ENCODE data around the gene KCNJ4.

The KCNJ4 gene

DNA sequence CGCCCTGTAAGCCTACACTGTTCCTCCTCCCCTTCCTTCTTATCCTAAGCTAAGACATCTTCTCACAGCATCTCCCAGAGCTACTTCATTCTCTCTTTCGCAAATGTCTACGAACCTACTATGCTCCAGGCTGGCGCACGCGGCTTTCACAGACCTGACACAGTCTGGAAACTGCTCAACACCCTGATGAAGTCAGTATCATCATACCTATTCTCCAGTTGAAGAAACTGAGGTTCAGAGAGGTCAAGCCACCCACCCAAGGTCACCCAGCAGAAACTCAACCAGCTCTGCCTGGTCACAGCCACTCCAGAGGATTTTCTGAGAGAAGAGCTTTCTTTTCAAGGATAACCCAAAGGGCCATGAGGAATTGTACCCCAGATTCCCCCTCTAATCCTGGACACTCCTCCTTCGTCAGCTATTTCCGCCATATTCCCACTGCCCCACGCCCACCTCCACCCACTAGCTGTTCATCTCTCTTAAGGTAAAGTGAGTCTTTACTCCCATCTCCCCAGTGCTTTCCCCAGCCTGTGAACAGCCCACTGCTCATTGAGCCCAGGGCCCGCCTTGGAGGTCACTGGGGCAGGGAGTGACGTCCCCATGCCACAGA, 1.8 kb downstream of the KCNJ4 start:
- no peak for DNase-seq (ENCODE audit: low read depth in 2 of 2)

- DNase-seq (ENCODE audit: low read depth in 2 of 2) = no peak
These were observed 2.5 kb downstream of the KCNJ4 start for GRCh38 chr22:38452373-38453065.

DNA sequence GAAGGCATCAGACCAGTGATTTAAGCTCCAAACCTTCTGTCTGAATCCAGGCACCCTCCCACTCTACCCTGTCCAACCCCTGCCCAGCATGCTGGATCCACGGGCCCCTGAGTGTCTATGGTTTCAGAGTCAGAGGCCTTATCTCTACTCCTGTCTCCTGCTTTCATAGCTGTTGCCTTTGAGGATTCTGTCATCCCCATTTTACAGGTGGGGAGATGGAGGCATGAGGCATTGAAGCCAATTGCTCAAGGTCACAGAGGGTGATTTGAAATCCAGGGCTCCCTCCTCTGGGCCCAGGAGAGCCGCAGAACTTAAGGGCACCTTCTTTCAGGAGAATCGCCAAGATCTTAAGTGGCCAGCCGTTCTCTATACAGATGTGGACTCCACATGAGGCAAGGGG, 3.1 kb downstream of the KCNJ4 start:
- DNase-seq (ENCODE audit: low read depth in 2 of 2) = no peak

- no peak for DNase-seq (ENCODE audit: low read depth in 2 of 2)
These were observed 3.6 kb downstream of the KCNJ4 start for GRCh38 chr22:38451404-38451803.

DNA sequence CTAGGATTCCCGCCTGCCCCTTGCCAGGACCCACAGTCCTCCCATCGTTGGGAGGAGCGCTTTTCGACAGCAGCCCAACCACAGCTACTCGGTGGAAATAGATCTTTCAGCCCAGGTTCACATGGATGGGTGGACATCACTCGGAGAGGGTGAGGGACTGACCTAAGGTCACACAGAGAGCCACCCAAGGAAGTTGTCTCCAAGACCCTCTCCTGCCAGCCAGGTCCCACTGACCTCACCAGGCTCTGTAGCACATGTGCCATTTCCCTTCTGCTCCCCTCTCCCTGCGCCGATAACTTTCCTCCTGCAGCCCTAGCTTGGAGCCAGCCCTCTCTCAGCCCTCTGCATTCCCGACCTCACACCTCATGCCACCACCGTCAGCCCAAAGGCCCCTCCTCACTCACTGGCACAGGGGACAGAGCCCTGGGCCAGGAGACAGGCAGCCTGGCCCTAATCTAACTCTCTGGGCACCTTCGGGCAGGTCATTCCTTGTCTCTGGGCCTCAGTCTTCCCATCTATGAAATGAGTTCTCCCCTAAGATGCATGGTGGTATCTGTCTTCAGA, 4.7 kb downstream of the KCNJ4 start:
- no peak for DNase-seq (ENCODE audit: low read depth in 2 of 2)

GRCh38 chr22:38449776-38450175, 5.2 kb downstream of the KCNJ4 start:
- DNase-seq (ENCODE audit: low read depth in 2 of 2) = no peak

DNA sequence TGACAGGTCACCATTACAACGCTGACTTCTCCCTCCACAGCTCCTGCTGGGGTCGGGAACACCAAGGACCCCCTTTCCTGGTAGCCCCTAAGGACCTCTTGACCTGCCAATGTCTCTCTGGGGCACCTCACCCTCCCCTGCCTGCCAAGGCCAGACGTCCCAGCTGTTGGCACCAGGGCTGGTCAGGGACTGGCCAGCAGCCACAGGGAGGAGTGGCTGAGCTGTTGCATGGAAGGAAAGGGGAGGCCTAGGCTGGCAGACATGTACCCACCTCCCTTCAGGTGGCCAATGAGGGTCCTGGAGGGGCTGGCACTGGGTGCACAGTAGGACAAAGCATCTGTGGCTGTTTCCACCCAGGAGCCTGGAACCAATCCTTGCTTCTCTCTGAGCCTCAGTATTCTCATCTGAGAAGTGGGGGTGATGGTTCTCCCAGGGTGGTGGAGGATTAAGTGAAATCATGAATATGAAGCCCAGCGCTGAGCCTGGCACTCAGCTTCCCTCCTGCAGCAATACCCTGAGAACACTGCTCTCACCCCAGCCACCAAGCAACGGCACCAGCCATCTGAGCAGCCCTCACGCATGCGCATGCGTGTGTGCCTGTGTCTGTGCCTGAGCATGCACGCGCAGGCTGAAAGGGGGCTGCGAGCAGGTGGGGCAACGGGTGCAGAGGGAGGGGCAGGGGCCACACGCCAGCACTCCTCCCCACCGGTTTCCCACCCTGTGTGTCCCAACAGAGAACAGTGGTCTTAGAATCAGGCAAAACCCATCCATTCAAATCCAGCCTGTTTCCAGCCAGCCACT, 5.9 kb downstream of the KCNJ4 start:
- no peak for DNase-seq (ENCODE audit: low read depth in 2 of 2)

GRCh38 chr22:38446018-38446601, 8.9 kb downstream of the KCNJ4 start:
- no peak for DNase-seq (ENCODE audit: low read depth in 2 of 2)

- DNase-seq (ENCODE audit: low read depth in 2 of 2) = no peak
These were observed 10.2 kb downstream of the KCNJ4 start for GRCh38 chr22:38444783-38445182.

GRCh38 chr22:38443628-38444521, 11.1 kb downstream of the KCNJ4 start:
- no peak for DNase-seq (ENCODE audit: low read depth in 2 of 2)

- no peak for DNase-seq (ENCODE audit: low read depth in 2 of 2)
These were observed 11.9 kb downstream of the KCNJ4 start for GRCh38 chr22:38442967-38443627.

GRCh38 chr22:38441620-38442287, 13.2 kb downstream of the KCNJ4 start:
- no peak for DNase-seq (ENCODE audit: low read depth in 2 of 2)

DNA sequence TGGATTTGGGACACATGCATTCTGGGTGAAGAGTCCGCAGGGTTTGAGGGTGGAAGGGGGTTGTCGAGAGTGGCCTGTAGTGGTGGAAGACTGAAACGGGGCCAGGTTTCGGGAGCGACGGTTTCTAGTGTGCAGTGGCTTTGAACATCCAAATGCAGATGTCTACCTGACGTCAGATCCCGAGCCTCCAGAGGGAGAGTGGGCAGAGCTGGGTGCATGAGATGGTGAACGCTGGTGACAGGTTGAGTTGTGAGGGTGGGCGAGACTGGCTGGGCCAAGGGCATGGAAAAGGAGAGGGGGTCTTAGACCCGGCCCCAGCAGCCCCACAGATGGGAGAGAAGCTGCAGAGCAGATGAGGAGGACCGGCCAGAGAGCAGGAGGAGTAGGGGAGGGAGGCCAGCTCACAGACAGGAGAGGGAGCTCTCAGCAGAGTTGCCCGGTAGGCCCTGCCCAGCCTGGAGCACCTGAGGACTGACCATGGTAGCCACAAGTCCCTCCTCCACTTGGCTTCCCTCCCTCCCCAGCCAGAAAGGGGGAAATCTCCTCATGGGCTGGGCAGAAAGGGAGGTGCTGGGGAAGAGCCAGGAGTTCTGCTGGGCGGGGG, 14.2 kb downstream of the KCNJ4 start:
- no peak for DNase-seq (ENCODE audit: low read depth in 2 of 2)

GRCh38 chr22:38437416-38437815, 17.6 kb downstream of the KCNJ4 start:
- no peak for DNase-seq (ENCODE audit: low read depth in 2 of 2)

GRCh38 chr22:38436629-38437395, 18.2 kb downstream of the KCNJ4 start:
- no peak for DNase-seq (ENCODE audit: low read depth in 2 of 2)

DNA sequence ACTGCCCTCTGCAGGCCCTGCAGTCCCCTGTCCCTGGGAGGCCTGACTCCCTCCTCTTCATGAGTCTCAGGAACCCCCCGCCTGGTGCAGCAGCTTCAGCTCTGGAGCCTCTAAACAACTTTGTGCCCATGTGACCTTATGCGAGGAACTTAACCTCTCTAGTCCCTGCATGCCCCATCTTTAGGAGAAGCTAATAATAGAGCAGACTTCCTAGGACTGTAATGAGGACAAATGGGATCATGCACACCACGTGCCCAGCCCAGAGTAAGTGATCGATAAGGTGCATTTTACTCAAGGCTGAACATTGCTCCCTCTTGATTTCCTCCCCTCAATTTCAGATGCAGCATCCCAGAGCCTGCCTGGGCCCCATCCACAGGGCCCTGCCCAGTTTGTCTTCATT, 19.0 kb downstream of the KCNJ4 start:
- DNase-seq (ENCODE audit: low read depth in 2 of 2) = no peak

DNA sequence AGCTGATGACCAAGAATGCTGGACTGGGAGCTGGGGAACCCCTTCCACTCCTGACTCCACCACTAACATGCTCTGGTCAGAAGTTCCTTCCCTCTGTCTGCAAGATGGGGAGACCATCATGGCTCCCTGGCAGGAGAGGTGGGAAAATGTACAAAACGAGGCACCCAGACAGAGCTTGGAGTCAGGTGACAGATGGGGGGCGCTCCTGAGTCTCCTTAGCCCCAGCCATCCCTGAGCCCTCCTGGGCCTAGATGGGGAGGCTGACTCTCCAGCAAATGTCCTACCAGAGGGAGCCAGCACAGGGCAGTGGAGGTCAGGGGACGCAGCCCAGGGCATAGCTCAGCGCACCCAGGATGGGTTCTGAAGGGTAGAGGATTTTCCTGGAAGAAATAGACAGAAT, 20.0 kb downstream of the KCNJ4 start:
- no peak for DNase-seq (ENCODE audit: low read depth in 2 of 2)

DNA sequence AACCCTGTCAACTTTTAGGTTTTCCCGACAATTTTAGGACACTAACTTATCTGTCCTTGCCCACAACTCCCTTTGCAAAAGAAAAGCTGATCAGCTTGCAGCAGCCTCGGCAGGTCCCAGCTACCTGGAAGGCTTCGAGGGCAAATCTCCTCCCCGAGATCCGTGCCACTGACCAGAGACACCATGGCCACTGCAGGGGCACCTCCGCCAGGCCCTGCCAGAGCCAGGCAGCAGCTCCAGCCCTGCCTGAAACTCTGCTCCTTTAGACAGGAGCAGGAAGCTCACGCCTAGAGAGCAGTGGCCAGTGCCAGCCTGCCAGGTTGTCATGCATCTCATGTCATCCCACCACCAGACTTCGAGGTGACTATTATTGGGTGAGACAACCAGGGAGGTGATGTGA, 21.1 kb downstream of the KCNJ4 start:
- no peak for DNase-seq (ENCODE audit: low read depth in 2 of 2)

GRCh38 chr22:38432264-38432663, 22.7 kb downstream of the KCNJ4 start:
- no peak for DNase-seq (ENCODE audit: low read depth in 2 of 2)

Data from activated CD8-positive, alpha-beta memory T cell treated with anti-CD3 and anti-CD28 coated beads for 4 hours (primary cell).